NCI-H1417 treated with DMSO at 0.1 percent for 48 hours (cell line): ENCODE results near the gene SLC43A1.
"Not testable (repeated sequence)": the region's sequence is repeated elsewhere in the genome, so short reads cannot be mapped to it uniquely, and the experiment has no call there.

Experiments used
- DNase-seq: peaks from one replicate; lab custom pipeline; 2025; lab: John Stamatoyannopoulos, UW

Gene SLC43A1

DNA sequence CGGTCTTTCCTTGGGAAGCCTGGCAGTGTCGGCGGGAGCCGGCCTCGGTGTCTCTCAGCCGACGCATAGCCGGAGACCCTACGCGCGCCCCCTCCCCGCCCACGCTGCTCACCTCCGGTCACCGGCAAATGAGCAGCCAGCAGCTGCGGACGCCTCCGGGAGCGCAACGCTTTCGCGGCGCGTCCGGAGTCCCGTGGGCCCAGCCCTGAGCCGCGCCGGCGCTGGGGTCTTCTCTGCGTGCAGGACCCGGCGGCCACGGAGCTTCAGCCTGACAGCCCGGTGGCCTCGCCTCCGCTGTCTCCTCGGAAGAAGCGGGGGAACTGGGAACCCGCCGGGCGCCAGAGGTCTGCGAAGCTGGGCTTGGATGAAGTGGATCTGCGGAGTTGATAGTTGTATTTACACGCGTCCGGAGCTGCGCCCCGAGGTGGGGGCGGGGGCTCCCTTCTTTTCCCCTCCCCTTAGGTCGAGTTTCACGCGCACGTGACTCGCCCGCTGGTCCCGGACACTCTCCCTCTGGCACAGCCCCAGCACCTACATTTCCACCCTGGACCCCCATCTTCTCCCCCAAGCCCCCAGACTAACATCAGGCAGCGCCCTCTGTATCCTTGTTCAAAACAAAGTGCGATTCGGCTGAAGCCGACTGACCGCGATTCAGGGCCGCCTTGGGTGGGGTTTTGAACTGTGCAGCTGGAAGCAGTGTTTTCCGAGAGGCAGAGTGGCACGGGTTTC is at the start of gene SLC43A1:
TSS of gene SLC43A1 (minus strand) at position 371 of the 729 bp plus-strand sequence. CDS start 1,591 bp downstream, outside the sequence.
- no peak for DNase-seq

DNA sequence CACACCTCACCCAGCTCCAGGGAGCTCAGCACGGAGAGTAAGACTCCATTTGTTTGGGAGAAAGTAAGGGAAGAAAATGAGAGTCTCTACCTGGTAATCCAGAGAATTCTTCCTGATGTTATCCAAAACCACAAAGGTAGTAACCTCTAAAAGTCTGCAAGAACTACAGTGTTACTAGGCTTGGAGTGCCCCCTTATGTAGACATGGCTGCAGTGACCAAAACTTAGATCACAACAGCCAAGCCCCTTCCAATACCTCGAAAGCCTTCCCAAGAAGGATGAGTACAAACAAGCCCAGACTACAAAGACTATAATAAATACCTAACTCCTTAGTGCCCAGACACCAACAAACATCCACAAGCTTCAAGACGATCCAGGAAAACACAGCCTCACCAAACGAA is 47.1 kb upstream of the SLC43A1 start:
- no peak for DNase-seq

DNA sequence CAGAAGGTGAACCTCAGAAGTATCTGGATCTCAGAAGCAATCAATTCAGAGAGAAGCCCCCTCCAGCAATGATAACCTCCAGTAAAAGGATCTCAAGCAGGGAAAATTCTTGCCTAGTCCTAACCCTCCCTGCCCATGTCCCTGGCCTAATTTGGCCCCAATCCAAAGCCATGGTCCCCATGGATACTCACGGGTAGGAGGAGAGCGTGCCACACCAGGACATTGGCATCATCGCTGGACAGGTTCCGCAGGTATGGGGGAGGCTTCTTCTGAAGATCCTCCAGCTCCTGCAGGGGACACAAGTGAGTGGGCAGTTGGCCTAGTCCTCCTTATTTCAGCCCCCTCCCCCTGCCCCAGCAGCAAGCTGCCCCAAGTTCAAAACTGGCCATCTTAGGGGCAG is 44.6 kb upstream of the SLC43A1 start:
- DNase-seq, result no peak

DNA sequence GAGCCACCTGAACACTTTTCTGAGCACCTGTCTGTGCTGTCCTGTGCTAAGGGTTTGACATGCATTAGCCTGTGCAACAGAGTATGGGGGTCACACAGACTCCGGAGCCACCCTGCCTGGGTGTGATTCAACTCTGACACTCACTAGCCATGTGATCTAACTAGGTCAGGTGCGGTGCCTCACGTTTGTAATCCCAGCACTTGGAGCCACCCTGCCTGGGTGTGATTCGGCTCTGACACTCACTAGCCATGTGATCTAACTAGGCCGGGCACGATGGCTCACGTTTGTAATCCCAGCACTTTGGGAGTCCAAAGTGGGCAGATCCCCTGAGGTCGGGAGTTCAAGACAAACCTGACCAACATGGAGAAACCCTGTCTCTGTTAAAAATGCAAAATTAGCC is 40.5 kb upstream of the SLC43A1 start:
- DNase-seq, result no peak

DNA sequence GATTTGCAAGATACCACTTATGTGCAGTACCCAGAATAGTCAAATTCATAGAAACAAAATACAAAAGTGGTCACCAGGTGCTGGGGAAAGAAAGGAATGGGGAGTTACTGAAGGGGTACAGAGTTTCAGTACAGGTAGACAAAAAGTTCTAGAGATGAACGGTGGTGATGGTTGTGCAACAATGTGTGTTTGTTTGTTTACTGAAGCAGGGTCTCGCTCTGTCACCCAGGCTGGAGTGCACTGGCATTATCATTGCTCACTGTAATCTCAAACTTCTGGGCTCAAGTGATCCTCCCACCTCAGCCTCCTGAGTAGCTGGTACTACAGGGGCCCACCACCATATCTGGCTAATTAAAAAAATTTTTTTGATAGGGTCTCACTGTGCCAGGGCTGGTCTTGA is 39.9 kb upstream of the SLC43A1 start:
- DNase-seq, result no peak

DNA sequence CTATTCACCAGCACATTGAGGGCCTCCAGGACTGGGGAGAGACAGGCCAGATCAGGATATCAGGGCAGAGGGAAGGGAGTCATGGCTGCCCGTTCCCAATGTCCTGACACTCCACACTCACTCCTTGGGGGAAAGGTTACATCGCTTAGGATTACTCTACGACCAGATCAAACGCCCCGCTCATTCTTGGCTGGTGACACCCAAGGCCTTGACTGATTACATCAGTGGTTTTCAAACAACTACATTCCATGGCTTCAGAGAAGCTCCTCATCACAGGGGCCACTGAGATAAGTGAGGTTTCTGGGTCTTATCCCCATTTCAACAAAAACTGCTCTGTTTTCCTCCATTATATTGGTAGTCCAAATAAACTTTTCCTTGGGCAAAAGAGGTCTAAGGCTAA is 37.0 kb upstream of the SLC43A1 start:
- no peak for DNase-seq

DNA sequence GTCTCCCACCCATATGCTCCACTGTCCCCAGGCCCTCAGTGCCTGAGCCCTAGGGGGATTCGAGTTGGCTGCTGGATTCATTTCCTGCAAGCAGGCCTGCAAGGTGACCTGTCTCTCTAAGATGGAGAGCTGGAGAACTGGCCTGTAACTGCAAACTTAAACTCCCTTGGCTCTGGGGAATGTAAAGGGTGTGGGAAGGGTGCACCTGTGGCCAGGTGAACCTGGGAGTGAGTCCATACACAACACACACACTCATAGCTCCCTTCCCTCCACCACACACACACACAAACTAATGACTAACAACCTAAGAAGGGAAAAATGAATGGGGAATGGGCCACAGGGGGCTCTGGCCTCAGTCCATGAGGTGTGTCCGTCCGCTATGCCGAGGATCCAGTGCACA is 36.4 kb upstream of the SLC43A1 start:
- DNase-seq, result no peak

DNA sequence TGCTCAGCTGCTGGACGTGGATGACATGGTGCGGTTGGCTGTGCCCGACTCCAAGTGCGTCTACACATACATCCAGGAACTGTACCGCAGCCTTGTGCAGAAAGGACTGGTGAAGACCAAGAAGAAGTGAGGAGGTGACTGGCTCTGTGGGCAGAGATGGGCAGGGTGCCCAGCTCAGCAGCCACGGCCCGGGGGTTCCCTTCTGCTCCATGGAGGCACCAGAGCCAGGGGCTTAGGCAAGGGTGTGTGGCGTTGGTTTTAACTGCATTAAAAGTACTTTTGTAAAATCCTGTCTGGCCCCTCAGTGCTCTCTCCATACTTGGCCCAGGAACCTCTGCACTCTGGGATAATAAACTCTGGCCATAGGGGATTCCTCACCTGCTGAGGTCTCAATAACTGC is 34.5 kb upstream of the SLC43A1 start:
- DNase-seq, result no peak

DNA sequence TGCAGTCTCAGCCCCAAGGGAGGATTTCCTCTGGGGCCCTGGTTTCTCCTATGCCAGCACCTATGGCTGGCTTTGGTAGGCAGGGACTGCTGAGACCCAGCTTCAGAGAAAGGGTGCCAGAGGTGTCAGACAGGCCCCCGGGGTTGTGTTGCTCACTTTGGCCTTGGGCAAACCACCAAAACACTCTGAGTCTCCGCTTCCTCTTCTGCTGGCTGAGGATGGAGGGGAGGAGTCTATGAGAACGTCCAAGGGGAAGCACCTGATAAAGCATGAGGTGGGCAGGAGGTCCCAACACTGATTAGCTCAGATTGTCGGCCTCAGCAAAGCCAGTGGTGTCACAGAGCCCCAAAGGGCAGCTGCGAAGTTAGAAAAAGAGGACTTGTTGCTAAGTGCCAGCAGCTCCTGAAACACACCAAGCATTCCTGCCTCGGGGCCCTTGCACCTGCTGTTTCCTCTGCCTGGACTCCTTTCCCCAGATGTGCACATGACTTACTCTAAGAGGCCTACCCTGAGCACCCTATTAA is 32.4 kb upstream of the SLC43A1 start:
- no peak for DNase-seq

DNA sequence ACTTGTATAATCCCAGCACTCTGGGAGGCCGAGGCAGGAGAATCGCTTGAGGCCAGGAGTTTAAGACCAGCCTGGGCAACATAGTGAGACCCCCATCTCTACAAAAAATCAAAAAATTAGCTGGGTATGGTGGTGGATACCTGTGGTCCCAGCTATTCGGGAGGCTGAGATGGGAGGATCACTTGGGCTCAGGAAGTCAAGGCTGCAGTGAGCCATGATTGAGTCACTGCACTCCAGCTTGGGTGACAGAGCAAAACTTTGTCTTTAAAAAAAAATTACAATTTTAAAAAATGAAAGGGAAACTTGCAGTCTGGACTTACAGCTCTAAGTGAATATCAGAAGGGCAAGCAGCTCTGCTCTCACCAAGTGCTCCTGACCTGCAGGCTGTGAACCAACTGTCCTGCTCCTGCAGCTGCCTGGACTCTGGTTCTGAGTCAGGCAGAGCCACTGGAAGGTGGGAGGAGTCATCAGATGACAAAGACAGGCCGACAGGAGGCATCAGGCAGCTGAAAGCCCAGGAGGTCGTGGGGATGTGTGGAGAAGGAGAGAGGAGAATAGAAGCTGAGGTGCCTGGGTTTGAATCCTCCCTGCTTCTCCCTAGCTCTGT is 31.5 kb upstream of the SLC43A1 start:
- DNase-seq, result no peak

DNA sequence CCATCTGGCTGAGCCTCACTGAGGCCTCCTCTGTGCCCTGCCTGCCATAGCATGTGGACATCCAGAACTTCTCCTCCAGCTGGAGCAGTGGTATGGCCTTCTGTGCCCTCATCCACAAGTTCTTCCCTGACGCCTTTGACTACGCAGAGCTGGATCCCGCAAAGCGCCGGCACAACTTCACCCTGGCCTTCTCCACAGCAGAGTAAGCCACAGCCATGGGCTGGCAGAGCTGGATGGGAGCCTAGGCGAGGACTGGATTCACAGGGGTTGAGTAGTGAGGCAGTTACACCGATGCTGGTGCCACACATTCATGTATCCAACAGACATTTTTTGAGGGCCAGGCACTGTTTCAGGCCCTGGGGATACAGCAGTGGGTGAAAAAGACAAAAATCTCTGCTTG is 30.9 kb upstream of the SLC43A1 start:
- DNase-seq, result no peak

DNA sequence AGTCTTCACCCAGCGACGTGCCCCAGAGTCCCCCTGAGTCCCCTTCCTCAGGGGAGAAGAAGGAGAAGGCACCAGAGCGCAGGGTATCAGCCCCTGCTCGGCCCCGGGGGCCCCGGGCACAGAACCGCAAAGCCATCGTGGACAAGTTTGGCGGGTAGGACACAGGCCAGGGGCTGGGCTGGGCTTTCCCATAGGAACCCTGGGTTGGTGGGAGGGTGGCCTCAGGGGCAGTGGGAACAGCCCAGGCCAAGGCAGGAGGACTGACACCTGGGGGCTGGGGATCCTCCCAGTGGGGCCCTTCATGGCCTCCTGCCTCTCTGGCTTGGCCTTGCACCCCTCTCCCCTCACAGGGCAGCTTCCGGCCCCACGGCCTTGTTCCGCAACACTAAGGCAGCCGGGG is 30.4 kb upstream of the SLC43A1 start:
- no peak for DNase-seq

DNA sequence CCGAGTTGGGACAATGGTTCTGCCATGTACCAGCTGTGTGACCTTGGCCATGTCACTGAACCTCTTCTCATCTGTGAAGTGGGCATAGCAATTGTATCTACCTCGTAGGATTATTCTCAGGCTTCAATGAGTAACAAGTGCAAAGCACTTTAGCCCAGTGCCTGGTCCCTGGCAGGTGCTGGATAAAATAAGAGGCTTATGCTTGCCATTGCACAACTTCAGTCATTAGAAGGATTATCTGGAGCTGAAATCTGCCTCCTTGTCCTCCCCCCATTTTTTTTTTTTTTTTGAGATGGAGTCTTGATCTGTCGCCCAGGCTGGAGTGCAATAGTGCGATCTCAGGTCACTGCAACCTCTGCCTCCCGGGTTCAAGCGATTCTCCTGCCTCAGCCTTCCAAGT is 29.1 kb upstream of the SLC43A1 start:
- DNase-seq, result no peak

DNA sequence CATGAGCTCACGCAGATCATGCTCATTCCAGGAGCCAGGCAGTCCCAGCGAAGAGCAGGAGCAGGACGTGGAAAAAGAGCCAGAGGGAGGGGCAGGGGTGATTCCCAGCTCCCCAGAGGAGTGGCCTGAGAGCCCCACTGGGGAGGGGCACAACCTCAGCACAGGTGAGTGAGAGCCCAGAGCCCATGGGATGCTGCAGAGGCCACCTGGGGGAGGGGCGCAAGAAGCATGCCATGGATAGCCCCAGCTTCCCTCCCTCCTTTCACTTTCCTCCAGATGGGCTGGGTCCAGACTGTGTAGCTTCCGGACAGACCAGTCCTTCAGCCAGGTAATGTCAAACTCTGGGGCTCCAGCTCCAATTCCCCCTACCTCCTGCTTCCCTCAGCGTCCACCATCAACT is 28.1 kb upstream of the SLC43A1 start:
- no peak for DNase-seq

DNA sequence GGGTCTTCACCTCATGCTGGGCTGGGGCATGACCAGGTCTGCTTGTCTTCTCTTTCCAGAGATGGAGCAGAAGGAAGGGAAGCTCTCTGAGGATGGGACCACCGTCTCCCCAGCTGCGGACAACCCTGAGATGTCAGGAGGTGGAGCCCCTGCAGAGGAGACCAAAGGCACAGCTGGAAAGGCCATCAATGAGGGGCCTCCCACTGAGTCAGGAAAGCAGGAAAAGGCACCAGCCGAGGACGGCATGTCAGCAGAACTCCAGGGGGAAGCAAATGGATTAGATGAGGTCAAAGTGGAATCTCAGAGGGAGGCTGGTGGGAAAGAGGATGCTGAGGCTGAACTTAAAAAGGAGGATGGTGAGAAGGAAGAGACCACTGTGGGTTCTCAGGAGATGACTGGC is 27.1 kb upstream of the SLC43A1 start:
- no peak for DNase-seq

DNA sequence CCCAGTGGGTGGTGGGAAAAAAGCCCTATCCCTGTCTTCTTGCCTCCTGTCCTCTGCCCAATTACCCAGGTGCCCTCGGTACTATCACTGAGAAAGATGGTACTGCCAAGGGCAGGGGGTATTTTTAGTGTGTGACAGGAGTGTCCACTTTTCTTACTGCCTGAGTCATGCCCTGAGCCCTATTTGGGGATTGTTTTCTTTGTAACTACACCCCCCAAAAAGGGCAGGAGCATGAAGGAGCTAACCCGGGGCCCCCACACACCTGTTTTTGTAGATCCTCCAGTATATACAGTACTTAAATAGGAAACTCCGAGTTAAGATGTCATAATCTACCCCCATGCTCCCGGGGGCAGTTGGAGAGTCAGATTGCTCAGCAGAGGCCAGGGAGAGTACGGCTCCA is 25.7 kb upstream of the SLC43A1 start:
- no peak for DNase-seq

DNA sequence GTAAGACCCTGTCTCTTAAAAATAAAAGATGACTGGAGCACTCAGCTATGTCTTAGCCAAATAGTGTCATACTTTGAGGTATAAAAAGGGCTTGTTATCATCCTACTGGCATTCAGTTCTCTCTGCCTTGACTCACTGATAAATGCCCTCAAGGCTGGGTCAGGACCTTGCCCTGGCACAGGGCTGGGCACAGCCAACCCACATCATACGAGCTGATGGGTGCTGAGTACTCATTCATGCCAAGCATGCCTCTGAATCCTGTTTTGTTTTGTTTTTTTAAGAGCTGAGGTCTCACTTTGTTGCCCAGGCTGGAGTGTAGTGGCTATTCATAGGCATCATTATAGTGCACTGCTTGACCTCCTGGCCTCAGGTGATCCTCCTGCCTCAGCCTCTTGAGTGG is 23.8 kb upstream of the SLC43A1 start:
- DNase-seq, result no peak

DNA sequence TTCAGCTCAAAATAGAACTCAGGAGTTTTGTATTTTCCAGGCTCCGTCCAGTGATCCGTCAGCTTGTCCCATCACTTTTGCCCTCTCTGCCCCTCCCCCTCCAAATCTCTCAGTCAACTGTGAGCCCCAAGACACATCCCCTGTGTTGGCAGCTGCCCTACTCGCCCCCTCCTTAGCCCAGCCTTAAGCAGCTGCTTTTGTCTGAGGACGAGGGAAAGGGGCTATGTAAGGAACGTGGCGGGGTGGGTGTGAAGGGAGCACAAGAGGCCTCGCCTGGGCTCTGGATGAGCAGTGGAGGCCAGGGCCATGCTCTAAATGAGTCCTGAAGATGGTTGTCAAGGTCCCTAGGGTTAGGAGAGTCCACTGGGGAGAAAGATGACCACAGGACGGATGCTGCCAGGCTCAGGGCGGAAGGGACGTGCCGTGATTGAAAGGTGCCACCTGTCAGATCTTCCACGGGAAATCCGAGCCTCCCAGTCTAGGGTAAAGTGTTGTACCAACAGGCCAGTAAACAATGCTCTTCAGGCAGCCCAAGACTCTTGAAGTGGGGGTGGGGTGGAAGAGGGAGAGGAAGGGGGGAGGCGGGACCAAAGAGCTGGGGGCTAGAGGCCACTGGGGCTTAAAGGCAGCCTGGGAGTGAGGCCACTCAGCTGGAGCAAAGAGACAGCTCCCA is 21.6 kb upstream of the SLC43A1 start, which contains the start of gene SMTNL1:
TSS of gene SMTNL1 (plus strand) at position 649 of the 673 bp plus-strand sequence. CDS start 5,048 bp downstream, outside the sequence.
- DNase-seq, result no peak

DNA sequence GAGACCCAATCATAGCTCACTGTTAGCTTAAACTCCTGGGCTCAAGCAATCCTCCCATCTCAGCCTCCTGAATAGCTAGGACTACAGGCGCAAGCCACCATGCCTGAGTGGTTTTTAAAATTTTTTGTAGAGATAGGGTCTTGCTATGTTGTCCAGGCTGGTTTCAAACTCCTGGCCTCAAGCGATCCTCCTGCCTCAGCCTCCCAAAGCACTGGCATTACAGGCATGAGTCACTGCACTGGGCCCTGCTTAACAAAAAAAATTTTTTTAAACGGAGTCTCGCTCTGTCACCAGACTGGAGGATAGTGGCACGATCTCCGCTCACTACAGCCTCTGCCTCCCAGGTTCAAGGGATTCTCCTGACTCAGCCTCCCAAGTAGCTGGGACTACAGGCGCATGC is 18.9 kb upstream of the SLC43A1 start:
- DNase-seq, result not testable (repeated sequence)

DNA sequence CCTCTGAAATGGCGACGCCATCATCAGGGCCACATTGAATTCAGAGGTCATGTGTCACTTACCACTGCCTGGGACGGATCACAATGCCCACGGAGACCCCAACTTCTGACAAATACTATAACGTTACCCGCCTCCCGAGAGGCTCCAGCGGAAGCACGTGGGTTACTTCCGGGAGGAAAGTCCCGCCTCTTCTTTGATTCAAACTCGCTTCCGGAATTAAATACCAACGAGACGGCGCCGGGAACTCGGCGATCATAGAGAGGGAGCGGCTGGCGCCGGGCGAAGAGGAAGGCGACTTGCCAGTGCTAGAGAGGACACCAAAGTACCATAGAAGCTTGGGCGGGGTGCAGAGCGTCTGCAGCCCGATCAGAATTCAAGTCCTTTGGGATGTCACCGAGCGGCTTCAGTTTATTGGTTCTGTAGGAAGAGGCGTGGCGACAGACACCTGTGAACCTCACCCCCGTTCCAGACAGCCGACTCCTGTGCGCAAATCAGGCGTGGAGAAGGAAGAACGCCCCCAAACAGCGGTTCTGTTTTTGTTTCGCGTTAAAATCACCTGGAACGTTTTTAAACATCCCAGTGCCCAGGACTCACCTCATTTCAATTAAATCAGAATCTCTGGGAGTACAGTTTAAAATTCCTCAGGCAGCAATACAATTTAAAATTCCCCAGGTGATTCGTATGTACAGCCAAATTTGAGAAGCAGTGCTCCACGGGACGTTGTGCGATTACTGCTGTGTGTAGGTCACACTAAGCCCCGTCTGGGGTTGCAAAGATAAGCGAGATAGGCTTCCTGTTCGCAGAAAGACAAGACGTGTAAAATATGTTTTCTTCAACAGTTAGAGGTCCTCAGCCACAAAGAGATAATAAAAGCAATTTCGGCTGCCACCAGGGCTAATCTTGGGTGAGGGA is 15.3 kb upstream of the SLC43A1 start, which contains the start of gene TIMM10:
TSS of gene TIMM10 (minus strand) at position 159 of the 912 bp plus-strand sequence. CDS start 565 bp downstream, outside the sequence.
- peak; percentile 98 for DNase-seq

DNA sequence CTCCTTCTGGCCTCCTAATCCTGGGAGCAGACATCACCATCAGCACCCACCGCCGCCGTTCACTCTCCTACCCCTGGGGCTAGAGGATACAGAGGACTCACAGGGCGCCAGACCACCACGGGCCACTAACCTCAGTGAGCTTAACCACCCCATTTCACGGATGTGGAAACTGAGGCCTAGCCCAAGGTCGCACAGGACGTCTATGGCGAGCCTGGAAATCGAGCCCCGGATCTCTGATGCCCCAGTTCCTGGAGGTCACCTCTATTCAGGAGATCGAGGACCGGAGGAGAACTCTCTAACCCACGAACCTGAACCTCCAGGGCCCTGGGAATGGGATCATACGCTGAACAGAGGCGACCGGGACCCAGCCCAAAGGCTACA is 14.7 kb upstream of the SLC43A1 start:
- no peak for DNase-seq

DNA sequence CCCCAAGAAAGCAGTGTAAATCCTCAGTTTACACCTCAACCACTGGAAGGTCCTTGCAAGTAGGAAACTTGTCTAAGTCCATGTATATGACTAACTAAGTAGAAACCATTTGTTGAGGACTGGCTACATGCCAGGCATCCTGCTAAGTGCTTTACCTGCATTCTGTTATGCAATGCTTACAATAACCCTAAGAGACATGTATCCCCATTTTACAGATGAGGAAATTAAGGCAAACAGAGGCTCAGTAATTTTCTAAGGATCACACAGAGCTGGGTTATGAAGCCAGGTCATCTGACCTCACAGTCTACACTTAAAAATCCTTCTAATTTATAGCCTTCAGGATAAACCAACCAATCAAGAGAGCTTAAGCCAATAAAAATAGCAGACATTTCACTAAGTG is 13.5 kb upstream of the SLC43A1 start:
- DNase-seq, result no peak
